Parathyroid adenoma (tissue), 2 donors: ENCODE data around the gene NEK10.

Experiments used
- H2AFZ ChIP-seq: fragments of 300-600 bp; sonication (generic); one replicate; pipeline ENCODE4 v1.7.0; 2017; ENCODE audit warnings: antibody characterized with exemption, mild to moderate bottlenecking
- H3K27ac ChIP-seq: fragments of 300-600 bp; sonication (generic); one replicate; pipeline ENCODE4 v1.7.0; 2017
- H3K27me3 ChIP-seq: fragments of 300-600 bp; sonication (generic); one replicate; pipeline ENCODE4 v1.7.0; 2017; ENCODE audit warnings: low read length; ENCODE audit not compliant: control insufficient read depth, insufficient read depth
- H3K36me3 ChIP-seq: fragments of 300-600 bp; sonication (generic); one replicate; pipeline ENCODE4 v1.7.0; 2017; ENCODE audit warnings: low read length; ENCODE audit not compliant: control insufficient read depth, insufficient read depth
- H3K4me1 ChIP-seq: fragments of 300-600 bp; sonication (generic); one replicate; pipeline ENCODE4 v1.7.0; 2017; ENCODE audit warnings: control low read depth
- H3K4me2 ChIP-seq: fragments of 300-600 bp; sonication (generic); one replicate; pipeline ENCODE4 v1.7.0; 2017; ENCODE audit warnings: low read length
- H3K4me3 ChIP-seq: fragments of 300-600 bp; sonication (generic); one replicate; pipeline ENCODE4 v1.7.0; 2017; ENCODE audit warnings: low read depth, low read length
- H3K79me2 ChIP-seq: fragments of 300-600 bp; sonication (generic); one replicate; pipeline ENCODE4 v1.7.0; 2017; ENCODE audit warnings: control low read depth
- H3K9ac ChIP-seq: fragments of 300-600 bp; sonication (generic); one replicate; pipeline ENCODE4 v1.7.0; 2017; ENCODE audit warnings: mild to moderate bottlenecking
- H3K9me3 ChIP-seq: fragments of 300-600 bp; sonication (generic); one replicate; pipeline ENCODE4 v1.7.0; 2017; ENCODE audit warnings: low read length; ENCODE audit not compliant: control insufficient read depth
- CTCF ChIP-seq: fragments of 300-600 bp; sonication (generic); IDR thresholded peaks from one replicate; pipeline ENCODE4 v1.7.0; 2017; ENCODE audit warnings: antibody characterized with exemption, mild to moderate bottlenecking
- donor health status: primary hyperparathyroidism.

The NEK10 gene

GRCh38 chr3:27376109-27376772 lies 7.1 kb upstream of the NEK10 start:
- Histone ChIP-seq H3K4me3 (no peak overlapping the region), H3K27ac (no peak overlapping the region), H3K4me1 (no peaks in the 10 kb centered on the region), H3K27me3 (no peaks in the 10 kb centered on the region), H3K9ac (no peak overlapping the region), H3K36me3 (no peaks in the 10 kb centered on the region), H3K9me3 (no peaks in the 10 kb centered on the region), H2AFZ (no peak overlapping the region), H3K79me2 (no peaks in the 10 kb centered on the region), H3K4me2 (no peak overlapping the region)
- TF ChIP-seq CTCF: no peak

GRCh38 chr3:27366062-27366591 lies 3.1 kb downstream of the NEK10 start:
- Histone ChIP-seq H3K4me3 (no peak overlapping the region), H3K36me3 (no peaks in the 10 kb centered on the region), H3K9ac (no peak overlapping the region), H3K79me2 (no peaks in the 10 kb centered on the region), H3K27ac (no peak overlapping the region), H2AFZ (no peak overlapping the region), H3K27me3 (no peaks in the 10 kb centered on the region), H3K9me3 (no peaks in the 10 kb centered on the region), H3K4me2 (no peak overlapping the region), H3K4me1 (no peaks in the 10 kb centered on the region)
- no peak for TF ChIP-seq CTCF

DNA sequence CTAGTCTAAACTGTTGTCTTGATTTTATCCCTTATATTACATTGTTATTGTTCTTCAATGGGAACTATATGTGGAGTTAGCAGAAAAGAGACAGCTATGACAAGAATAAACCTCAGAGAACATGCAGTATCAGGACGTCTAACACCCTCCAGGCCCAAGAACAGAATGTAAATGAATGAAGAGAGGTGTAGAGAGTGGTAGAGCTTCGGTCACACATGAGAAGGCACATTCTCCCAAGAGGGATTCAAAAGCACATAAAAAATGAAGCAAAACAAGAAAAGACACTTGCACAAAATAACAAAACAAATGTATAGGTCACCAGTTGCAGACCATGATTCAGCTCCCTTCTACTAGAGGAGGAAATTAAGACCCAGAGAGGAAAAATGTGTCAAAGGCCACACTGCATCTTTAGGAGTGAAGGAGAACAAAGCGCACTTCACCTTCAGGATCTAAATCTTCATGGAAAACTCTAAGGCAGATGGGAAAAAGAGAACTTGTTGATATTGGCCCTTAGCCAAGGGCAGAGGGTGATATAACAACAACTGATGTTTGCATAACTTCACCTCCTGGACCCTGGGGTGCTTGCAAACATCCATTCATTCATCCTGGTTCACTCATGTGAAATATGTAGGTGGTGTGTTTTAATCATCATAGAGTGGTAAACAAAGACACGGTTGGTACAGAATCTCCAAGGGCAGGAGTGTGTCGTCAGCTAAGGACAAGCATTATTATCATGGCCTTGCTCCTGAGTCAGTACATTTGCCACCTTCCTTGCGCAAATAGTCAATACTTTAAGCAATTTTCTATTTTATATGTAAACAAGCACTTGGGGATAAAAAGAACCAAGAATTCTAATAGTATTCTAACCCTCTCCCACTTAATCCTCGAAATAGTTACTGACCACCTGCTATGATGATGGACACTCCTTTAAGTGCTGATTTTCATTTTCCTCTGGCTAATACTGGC lies 8.8 kb downstream of the NEK10 start:
- Histone ChIP-seq H3K4me3 (no peak overlapping the region), H3K27me3 (no peaks in the 10 kb centered on the region), H3K36me3 (no peaks in the 10 kb centered on the region), H3K9me3 (no peaks in the 10 kb centered on the region), H3K4me2 (no peak overlapping the region), H3K4me1 (no peaks in the 10 kb centered on the region), H3K27ac (no peak overlapping the region), H2AFZ (no peak overlapping the region), H3K9ac (no peak overlapping the region), H3K79me2 (no peaks in the 10 kb centered on the region)
- no peak for TF ChIP-seq CTCF

DNA sequence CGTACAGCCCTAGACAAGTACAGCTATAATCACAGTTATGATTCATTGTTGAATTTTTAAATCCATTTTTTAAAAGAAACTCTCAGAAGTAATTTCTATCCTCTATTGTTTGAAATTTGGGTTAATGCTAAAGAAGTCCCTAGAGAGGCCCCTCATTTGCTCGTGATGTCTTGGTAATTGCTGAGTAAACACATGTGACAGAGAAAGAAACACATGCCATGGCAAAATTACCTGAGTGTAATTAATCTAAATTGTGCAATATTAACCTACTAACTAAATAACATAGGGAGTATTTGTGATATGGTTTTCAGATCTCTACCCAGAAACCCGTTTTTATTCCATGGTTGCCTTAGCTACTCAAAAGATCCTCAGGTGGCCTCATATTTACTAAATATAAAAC lies 10.8 kb downstream of the NEK10 start:
- H2AFZ ChIP-seq: no peak overlapping the region
- no peaks in the 10 kb centered on the region for H3K79me2 ChIP-seq
- H3K36me3 ChIP-seq: no peaks in the 10 kb centered on the region
- H3K27ac ChIP-seq: no peak overlapping the region
- H3K4me3 ChIP-seq: no peak overlapping the region
- no peak overlapping the region for H3K4me2 ChIP-seq
- no peak for TF ChIP-seq CTCF
- no peak overlapping the region for H3K9ac ChIP-seq
- H3K27me3 ChIP-seq: no peaks in the 10 kb centered on the region
- H3K4me1 ChIP-seq: no peaks in the 10 kb centered on the region
- H3K9me3 ChIP-seq: no peaks in the 10 kb centered on the region
